Measurements from ENCODE around the gene BCKDHB.

DNA sequence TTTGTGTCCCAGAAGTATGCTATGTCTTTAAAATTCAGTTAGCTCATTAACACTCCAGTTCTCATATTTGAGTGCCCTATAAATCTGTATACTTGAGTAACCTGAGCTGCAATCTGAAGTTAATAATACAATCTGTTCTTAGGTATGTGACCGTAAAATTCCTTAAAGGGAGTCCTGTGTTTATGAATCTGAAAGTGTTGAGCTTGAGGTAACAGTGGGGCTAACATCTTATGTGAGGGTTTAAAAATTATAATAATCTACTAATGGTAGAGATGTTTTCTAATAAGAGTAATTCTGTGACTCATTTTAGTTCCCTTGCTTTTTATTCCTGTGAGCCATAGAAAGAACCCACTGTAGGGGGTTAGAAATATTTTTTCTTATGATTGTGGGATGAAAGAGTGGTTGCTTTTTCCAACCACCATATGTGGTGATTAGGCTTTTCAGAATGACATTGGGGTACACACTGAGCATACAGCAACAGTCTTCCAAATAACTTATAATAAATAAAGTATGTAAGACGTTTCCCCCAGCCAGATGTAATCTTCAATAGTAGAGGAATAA, 121.2 kb downstream of the BCKDHB start:
- TF ChIP-seq, protein P1, sequence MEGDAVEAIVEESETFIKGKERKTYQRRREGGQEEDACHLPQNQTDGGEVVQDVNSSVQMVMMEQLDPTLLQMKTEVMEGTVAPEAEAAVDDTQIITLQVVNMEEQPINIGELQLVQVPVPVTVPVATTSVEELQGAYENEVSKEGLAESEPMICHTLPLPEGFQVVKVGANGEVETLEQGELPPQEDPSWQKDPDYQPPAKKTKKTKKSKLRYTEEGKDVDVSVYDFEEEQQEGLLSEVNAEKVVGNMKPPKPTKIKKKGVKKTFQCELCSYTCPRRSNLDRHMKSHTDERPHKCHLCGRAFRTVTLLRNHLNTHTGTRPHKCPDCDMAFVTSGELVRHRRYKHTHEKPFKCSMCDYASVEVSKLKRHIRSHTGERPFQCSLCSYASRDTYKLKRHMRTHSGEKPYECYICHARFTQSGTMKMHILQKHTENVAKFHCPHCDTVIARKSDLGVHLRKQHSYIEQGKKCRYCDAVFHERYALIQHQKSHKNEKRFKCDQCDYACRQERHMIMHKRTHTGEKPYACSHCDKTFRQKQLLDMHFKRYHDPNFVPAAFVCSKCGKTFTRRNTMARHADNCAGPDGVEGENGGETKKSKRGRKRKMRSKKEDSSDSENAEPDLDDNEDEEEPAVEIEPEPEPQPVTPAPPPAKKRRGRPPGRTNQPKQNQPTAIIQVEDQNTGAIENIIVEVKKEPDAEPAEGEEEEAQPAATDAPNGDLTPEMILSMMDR (conservative IDR thresholded peaks at IDR 0.05 in 1 of 2, IDR thresholded peaks at IDR 0.05 in 1 of 2; ENCODE audit: extremely low read depth in 1 of 2, insufficient read depth in 1 of 2, low read depth in 1 of 2, low read length in 2 of 2), result no peak
- TF ChIP-seq EZH2 (IDR thresholded peaks at IDR 0.05; ENCODE audit: borderline replicate concordance, low read length), result no peak

Measured in mammary epithelial cell (primary cell).